GM12873 (cell line): ENCODE measurements around the gene WNT11.
A peak's percentile ranks its signal among the peaks of the same experiment; 100 is the strongest.

Experiments used
- CTCF ChIP-seq: IDR thresholded peaks from 2 replicates; pipeline ENCODE4 v1.5.1; 2012; ENCODE audit warnings: low read depth, mild to moderate bottlenecking, moderate library complexity, low read length, control low read depth; ENCODE audit not compliant: insufficient read depth; ENCODE audit errors: missing control alignments

The WNT11 gene

GRCh38 chr11:76237000-76237649, 30.8 kb upstream of the WNT11 start:
- TF ChIP-seq CTCF = no peak

DNA sequence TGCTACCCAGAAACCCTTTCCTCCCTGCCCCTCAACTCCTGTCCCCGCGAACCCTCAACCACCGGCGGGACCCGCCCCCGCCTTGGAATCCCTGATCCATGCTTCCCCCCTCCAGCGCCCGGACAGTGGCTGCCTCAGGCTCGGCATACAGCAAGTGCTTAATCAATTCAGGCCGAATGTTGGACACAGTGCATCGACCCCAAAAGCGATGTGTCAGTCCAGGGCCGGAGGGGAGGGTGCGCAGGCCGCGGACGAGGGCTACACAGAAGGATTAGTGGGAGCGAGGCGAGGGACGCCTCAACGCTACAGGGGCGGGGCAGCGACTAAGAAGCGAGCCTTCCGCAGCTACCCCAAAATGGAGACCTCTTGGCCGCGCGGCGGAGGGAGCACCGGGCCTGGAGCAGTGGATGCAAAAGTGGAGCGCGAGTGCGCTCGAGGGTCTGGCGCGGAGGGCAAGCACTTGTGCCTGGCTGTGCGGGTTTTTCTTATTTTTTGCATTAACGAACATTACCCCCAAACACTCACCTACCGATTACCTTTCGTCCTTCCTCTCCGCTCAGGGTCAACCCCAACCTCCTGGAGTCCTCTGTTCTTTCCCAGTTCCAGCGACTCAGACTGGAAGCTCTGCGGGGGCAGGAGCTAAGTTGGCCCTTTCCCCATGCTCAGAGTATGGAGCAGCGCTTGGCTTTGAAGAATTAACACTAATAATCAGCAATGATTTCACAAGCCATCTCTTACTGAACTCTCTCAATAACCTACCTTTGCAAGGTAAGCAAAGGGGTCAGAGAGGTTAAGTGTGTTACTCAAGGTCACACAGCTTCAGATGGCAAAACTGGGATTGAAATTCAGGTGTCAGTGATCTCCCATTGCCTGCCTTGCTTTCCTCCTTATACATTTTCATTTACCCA, 30.0 kb upstream of the WNT11 start:
- TF ChIP-seq CTCF = no peak

GRCh38 chr11:76235233-76236091, 29.2 kb upstream of the WNT11 start:
- TF ChIP-seq CTCF = no peak

DNA sequence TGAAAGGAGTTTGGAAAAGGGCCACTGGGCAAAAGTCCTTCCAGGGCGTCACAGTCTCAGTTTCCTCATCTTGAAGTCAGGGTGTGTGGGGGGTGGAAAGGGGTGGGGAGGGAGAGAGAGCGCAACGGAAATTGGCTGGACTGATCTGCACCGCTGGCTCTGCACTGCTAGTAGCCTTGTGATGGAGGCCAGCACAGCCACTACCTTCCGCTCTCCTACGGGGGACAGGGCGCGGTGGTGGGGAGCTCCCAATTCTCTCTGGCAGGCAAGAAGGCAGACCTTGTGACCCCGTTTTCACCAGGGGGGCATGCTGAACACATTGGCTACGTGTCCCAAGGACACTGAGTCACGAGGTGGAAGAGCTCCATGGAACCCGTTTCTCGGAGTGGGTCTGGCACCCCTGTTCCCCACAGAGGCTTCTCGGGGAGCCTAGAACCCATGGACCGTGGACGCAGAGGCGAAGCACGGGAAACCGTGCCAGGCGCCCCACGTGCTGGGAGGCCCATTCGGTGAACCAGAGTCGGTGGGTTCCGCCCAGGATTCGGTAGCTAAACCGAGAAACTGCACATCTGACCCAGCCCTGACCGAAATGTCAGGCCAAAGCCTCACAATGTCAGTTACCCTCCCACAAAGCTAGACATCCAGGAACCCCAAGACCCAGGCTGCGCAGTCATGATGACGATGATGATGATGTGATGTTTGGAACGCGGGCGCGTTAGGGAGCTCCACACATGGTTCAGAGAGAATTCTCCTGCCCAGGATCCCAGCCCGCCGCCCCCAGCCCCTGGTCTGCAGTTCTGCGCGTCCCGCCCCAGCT, 28.3 kb upstream of the WNT11 start:
- TF ChIP-seq CTCF = peak; percentile 24

GRCh38 chr11:76234021-76234415, 27.7 kb upstream of the WNT11 start:
- no peak for TF ChIP-seq CTCF

- no peak for TF ChIP-seq CTCF
Observed at GRCh38 chr11:76233196-76233921, 27.1 kb upstream of the WNT11 start.
